ENCODE results near the gene AIFM1.

The AIFM1 gene

DNA sequence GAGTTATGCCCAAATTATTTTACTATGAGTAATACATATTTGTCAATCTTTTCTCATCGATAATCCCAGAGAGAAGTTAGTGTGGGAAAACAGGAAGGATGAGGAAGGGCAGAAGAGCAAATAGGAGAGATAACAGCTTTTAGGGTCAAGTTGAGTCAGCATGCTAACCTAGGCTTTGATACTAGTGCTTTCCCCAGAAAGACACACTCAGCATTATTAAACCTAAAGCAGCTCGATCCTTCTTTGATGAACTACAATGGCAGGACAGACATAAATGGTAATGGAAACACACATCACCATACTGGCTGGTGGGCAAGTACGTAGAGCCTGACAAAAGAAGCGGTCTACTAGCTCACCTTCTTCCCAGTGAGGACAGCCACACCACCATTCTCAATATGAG lies 20.5 kb downstream of the AIFM1 start:
- TF ChIP-seq CTCF (IDR thresholded peaks at IDR 0.05; ENCODE audit: extremely low read depth, insufficient read depth, missing control alignments) = no peak
- no peak for DNase-seq (ENCODE audit: low spot score)
- in situ Hi-C loops (cut with MboI; ENCODE audit: low pct_unique_long_range_greater_than_20kb, low sequenced_read_pairs, unreplicated experiment) = no loop called here

DNA sequence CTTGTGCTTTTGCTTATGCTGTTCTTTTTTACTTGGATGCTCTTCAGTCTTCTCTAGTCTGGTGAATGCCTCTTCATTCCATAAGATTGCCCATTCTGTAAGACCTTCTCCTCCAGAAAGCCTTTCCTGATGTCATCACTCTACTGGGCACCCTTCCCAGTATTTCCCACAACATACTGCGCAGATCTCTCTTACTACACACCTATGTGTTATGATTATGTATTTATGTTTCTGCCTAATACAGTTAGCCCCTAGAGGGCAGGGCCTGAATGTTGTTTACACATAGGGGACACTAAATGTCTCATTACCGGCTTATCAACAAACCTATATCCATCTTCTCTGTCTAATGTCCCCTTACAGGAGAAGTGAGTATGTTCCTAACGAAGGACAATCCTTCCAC lies 21.1 kb downstream of the AIFM1 start:
- peak; percentile 13 for TF ChIP-seq CTCF (IDR thresholded peaks at IDR 0.05; ENCODE audit: extremely low read depth, insufficient read depth, missing control alignments)
- in situ Hi-C loops (cut with MboI; ENCODE audit: low pct_unique_long_range_greater_than_20kb, low sequenced_read_pairs, unreplicated experiment) = no loop called here

DNA sequence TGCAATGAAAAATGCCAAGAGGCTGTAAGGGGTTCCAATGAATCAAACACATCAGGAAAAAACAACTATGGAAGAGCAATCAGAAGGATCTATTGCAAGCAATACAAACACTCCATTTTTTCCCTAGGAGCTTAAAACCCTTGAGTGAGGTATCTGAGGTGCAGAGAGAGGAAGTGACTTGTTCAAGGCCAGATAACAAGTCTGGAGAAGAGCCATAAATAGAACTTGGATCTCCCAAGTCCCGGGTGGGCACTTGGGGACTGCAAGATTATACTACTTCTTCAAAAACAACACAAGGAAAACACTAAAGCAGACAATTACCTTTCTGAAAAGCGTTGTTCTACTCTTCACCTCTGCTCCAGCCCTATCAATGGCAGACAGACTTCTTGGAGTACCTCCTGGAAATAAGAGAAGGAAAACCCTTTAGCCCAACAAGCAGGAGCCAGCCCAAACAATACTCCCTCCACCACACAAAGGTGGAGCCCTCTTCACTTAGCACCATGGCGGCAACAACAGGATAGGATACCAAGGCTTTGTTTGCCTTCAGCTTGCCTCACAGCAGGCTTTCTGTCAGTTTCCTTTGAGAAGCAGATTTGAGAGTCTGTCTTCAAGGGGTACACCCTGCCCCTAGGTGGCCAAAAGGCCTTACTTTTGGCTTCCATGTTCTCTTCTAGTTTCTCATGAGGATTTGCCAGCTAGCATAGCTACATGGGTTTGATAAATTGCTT lies 26.0 kb downstream of the AIFM1 start:
- in situ Hi-C loops (cut with MboI; ENCODE audit: low pct_unique_long_range_greater_than_20kb, low sequenced_read_pairs, unreplicated experiment) = no loop called here
- no peak for DNase-seq (ENCODE audit: low spot score)
- TF ChIP-seq CTCF (IDR thresholded peaks at IDR 0.05; ENCODE audit: extremely low read depth, insufficient read depth, missing control alignments) = no peak

More for the DNA sequence above, 21.1 kb downstream of the AIFM1 start:
- no peak for DNase-seq (ENCODE audit: low spot score)

GRCh38 chrX:130136961-130137360 lies 28.7 kb downstream of the AIFM1 start:
- in situ Hi-C loops (cut with MboI; ENCODE audit: low pct_unique_long_range_greater_than_20kb, low sequenced_read_pairs, unreplicated experiment) = no loop called here
- no peak for TF ChIP-seq CTCF (IDR thresholded peaks at IDR 0.05; ENCODE audit: extremely low read depth, insufficient read depth, missing control alignments)
- DNase-seq (ENCODE audit: low spot score) = no peak

GRCh38 chrX:130136496-130136895 lies 29.1 kb downstream of the AIFM1 start:
- in situ Hi-C loops (cut with MboI; ENCODE audit: low pct_unique_long_range_greater_than_20kb, low sequenced_read_pairs, unreplicated experiment) = no loop called here
- TF ChIP-seq CTCF (IDR thresholded peaks at IDR 0.05; ENCODE audit: extremely low read depth, insufficient read depth, missing control alignments) = no peak
- no peak for DNase-seq (ENCODE audit: low spot score)

- TF ChIP-seq CTCF (IDR thresholded peaks at IDR 0.05; ENCODE audit: extremely low read depth, insufficient read depth, missing control alignments) = no peak
- DNase-seq (ENCODE audit: low spot score) = no peak
- in situ Hi-C loops (cut with MboI; ENCODE audit: low pct_unique_long_range_greater_than_20kb, low sequenced_read_pairs, unreplicated experiment) = no loop called here
These were observed 34.7 kb downstream of the AIFM1 start for GRCh38 chrX:130130990-130131389.
